HG02852 (cell line): ENCODE measurements around the gene LYSMD4.
A peak's percentile ranks its signal among the peaks of the same experiment; 100 is the strongest.
"Not testable (repeated sequence)": the region's sequence is repeated elsewhere in the genome, so short reads cannot be mapped to it uniquely, and the experiment has no call there.

Source experiments
- ATAC-seq: cut with Tn5 transposase; IDR thresholded peaks from one replicate; pipeline ENCODE4 v1.9.1; 2021; ENCODE audit warnings: mild to moderate bottlenecking, moderate library complexity; ENCODE audit not compliant: unreplicated experiment

Gene LYSMD4

GRCh38 chr15:99733268-99734039 lies at the start of gene LYSMD4:
TSS of gene LYSMD4 (minus strand) at chr15:99733437. CDS start at chr15:99731999, 1,438 bp downstream.
- peak; percentile 99 for ATAC-seq

GRCh38 chr15:99782029-99782428 lies 48.8 kb upstream of the LYSMD4 start:
- ATAC-seq, result not testable (repeated sequence)

- ATAC-seq, result no peak
Observed at GRCh38 chr15:99777144-99777543, 43.9 kb upstream of the LYSMD4 start.

- no peak for ATAC-seq
Observed at GRCh38 chr15:99764522-99764921, 31.3 kb upstream of the LYSMD4 start.

GRCh38 chr15:99763827-99764226 lies 30.6 kb upstream of the LYSMD4 start:
- ATAC-seq, result no peak

- no peak for ATAC-seq
Observed at GRCh38 chr15:99762288-99762687, 29.1 kb upstream of the LYSMD4 start.

GRCh38 chr15:99755692-99756409 lies 22.6 kb upstream of the LYSMD4 start:
- ATAC-seq, result peak; percentile 88

- no peak for ATAC-seq
Observed at GRCh38 chr15:99753066-99753465, 19.8 kb upstream of the LYSMD4 start.

- no peak for ATAC-seq
Observed at GRCh38 chr15:99752556-99752955, 19.3 kb upstream of the LYSMD4 start.

GRCh38 chr15:99750326-99750725 lies 17.1 kb upstream of the LYSMD4 start:
- ATAC-seq, result not testable (repeated sequence)

GRCh38 chr15:99749386-99749785 lies 16.1 kb upstream of the LYSMD4 start:
- ATAC-seq, result no peak

GRCh38 chr15:99745370-99746086 lies 12.3 kb upstream of the LYSMD4 start:
- no peak for ATAC-seq

- no peak for ATAC-seq
Observed at GRCh38 chr15:99744142-99744541, 10.9 kb upstream of the LYSMD4 start.

- no peak for ATAC-seq
Observed at GRCh38 chr15:99741835-99742234, 8.6 kb upstream of the LYSMD4 start.

GRCh38 chr15:99738021-99738847 lies 5.0 kb upstream of the LYSMD4 start:
- ATAC-seq, result no peak

GRCh38 chr15:99736702-99737101 lies 3.5 kb upstream of the LYSMD4 start:
- ATAC-seq, result no peak

GRCh38 chr15:99735868-99736267 lies 2.6 kb upstream of the LYSMD4 start:
- ATAC-seq, result no peak

GRCh38 chr15:99734575-99734974 lies 1.3 kb upstream of the LYSMD4 start:
- ATAC-seq, result no peak

- not testable (repeated sequence) for ATAC-seq
Observed at GRCh38 chr15:99734040-99734291, 729 bp upstream of the LYSMD4 start.

GRCh38 chr15:99732751-99733267 lies 428 bp downstream of the LYSMD4 start:
- ATAC-seq, result peak; percentile 27
